Peyer's patch (tissue), 4 donors: ENCODE data around the gene RPL3.

Experiments
- CTCF ChIP-seq, 6 experiments: fragments of 450-650 bp in 4 of 6; fragments of 200-600 bp in 2 of 6; sonication (generic) in 1 of 6; IDR thresholded peaks; one replicate each; pipeline ENCODE4 v1.5.1; 2017 to 2019; ENCODE audit warnings: antibody characterized with exemption in 6 of 6, mild to moderate bottlenecking in 3 of 6, moderate library complexity in 1 of 6
- POLR2A ChIP-seq, 2 donors: fragments of 450-650 bp; IDR thresholded peaks; one replicate each; pipeline ENCODE4 v1.5.1; 2017; ENCODE audit warnings: antibody characterized with exemption in 2 of 2, mild to moderate bottlenecking in 2 of 2, moderate library complexity in 2 of 2

DNA sequence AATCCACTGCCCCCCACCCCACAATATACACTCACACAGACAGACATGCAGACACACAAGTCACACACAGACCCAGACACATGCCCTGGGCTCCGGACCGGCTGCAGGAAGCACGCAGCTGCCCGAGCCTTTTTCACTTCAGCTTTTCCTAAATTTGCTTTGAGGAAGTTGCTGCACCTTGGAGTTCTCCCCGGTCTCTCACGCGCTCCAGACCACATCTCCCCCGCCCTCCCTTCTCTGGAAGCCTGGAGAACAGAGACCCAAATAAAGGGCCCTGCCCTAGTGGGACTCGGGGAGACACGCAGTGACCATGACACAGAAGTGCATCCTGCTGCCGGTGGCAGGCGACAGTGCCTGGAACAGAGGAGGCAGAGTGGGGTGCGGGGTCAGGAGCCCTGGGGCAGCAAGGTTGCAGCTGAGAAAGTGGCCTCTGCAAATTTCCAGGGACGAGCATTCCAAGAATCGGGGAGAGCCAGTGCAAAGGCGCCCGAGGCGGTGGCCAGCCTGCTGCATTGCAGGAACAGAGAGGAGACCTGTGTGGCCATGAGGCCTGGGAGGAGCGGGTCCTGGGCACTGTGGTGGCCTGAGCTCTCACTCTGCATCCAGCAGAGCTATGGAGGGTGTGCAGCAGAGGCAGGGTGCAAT, 19.1 kb downstream of the RPL3 start:
- TF ChIP-seq CTCF (IDR thresholded peaks at IDR 0.05) (no peak), POLR2A (IDR thresholded peaks at IDR 0.05) (no peak)
